ENCODE data around the gene CDK5R2. TPM values are rescaled to one million over a fixed set of nuclear protein-coding genes. Genes with fewer than 3 reads are reported as not detected.
A peak's percentile ranks its signal among the peaks of the same experiment; 100 is the strongest.

Gene CDK5R2
- total and polyA plus RNA-seq, 2 of the 13 experiments (the other 11 are each of a cell fraction or from before 2014, with no cell fraction given) = not detected

DNA sequence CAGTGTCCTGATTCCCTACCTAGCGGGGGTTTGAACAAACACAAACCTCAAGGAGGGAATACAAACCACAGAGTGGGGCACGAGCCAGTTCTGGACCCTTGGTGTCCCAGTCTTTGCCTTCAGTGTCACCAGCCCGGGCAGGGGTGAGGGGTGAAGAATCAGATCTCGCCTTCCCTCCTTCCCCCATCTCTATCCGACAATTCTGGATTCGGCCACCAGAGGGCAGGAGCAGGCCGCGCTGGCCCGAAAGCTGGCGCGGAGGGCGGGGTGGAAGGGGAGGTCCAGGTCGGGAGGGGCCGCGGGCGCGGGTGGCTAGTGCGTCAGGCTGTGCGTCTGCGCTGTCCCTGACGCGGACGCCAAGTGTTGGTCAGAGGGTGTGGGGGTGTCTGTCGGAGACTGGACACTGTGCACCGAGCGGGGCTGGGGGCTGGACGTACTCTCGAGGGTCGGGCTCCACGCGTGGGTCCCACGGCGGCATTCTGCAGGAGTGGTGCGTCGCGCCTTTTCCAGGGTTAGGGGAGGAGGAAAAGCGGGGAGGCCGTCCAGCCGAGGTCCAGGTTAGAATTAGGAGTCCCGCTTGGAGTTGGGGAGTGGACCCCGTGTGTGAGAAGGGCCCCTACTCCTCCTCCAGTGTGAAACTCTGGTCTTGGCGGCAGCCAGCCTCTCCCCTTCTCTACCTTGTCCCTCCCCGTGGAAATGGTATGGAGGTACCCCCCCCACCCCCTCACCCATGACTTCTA is 36.7 kb downstream of the CDK5R2 start (continued):
- TF ChIP-seq RXRA (CRISPR knock-in tag; IDR thresholded peaks at IDR 0.05) = peak; percentile 51
- TF ChIP-seq ZFP37 (CRISPR knock-in tag; IDR thresholded peaks at IDR 0.05; ENCODE audit: borderline replicate concordance) = no peak
- TF ChIP-seq ELF3 (CRISPR knock-in tag; IDR thresholded peaks at IDR 0.05) = 0 out of 2 replicates have a peak, but pooled peaks have one; percentile 36
- no peak for TF ChIP-seq YEATS4 (CRISPR knock-in tag; IDR thresholded peaks at IDR 0.05; ENCODE audit: borderline replicate concordance)
- TF ChIP-seq AGO1 (IDR thresholded peaks at IDR 0.05; ENCODE audit: low read depth, low read length, poor library complexity, severe bottlenecking) = peak; percentile 41
- TF ChIP-seq CREB1 (IDR thresholded peaks at IDR 0.05) = 0 out of 2 replicates have a peak, but pooled peaks have one; percentile 23
- TF ChIP-seq CREB1 (CRISPR knock-in tag; IDR thresholded peaks at IDR 0.05) = no peak

DNA sequence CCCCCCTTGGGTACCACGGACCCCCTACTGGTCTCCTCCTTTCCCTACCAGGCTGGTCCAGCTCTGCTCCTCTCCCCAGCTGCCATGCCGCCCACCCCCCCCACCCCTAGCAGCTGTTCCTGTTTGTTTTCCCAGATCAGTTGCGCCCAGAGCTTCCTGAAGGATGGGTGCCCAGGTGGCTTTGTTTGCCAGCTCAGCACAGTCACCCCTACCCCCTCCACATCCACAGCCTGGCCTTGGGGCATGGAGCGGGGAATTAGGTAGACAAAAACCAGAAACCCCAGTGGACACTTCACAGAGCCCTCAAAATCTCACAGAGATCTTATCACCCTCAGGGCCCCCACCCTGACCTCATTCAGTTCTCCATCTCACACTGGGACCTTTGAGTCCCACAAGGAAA is 37.5 kb downstream of the CDK5R2 start:
- H3K27ac ChIP-seq (ENCODE audit: extremely low read length, insufficient read depth, low read length) = no peak overlapping the region
- in situ Hi-C loops (cut with HindIII; ENCODE audit: extremely low pct_ligation_motif_present, low pct_unique_long_range_greater_than_20kb) = no loop called here
- peaks cover 29% of the 10 kb centered on the region for H3K4me1 ChIP-seq (ENCODE audit: insufficient read depth, low read length)
- no peaks in the 10 kb centered on the region for H3K36me3 ChIP-seq (replicated peaks in 1 of 2; ENCODE audit: control insufficient read depth in 1 of 2, insufficient read depth in 2 of 2, low read length in 2 of 2)
- no peaks in the 10 kb centered on the region for H3K9me3 ChIP-seq (ENCODE audit: low read length)
- H4K20me1 ChIP-seq (ENCODE audit: insufficient read depth, low read length) = peaks cover 47% of the 10 kb centered on the region; the same call in 1 of the 2 replicates
- no peaks in the 10 kb centered on the region for H3K79me2 ChIP-seq (ENCODE audit: insufficient read depth, low read length)
- no TSS peak for BruUV-seq (replicated peaks)
- FAIRE-seq = no peak
- ATAC-seq = no peak
- no peak for DNase-seq (ENCODE audit: low spot score)
- intact Hi-C loops (cut with micrococcal nuclease; ENCODE audit: unreplicated experiment) = loop anchor here (1.0 kb wide), 1 partner anchor 62 kb away; no protein-coding TSS in a partner anchor
- no peak overlapping the region for H2AFZ ChIP-seq (ENCODE audit: low read length)
- peaks cover 49 to 96% of the 10 kb centered on the region in 2 experiments for H3K27me3 ChIP-seq (ENCODE audit: control insufficient read depth in 1 of 2, insufficient read depth in 2 of 2, low read length in 2 of 2)
- no peak overlapping the region for H3K9ac ChIP-seq (ENCODE audit: insufficient read depth, low read depth, low read length)
- no peak overlapping the region for H3K4me3 ChIP-seq (replicated peaks in 1 of 3; ENCODE audit: insufficient read depth in 1 of 3, low read depth in 2 of 3, low read length in 3 of 3)
- H3K4me2 ChIP-seq (ENCODE audit: low read depth, low read length) = no peak overlapping the region
- TF ChIP-seq, protein P1, sequence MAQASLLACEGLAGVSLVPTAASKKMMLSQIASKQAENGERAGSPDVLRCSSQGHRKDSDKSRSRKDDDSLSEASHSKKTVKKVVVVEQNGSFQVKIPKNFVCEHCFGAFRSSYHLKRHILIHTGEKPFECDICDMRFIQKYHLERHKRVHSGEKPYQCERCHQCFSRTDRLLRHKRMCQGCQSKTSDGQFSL (CRISPR knock-in tag; IDR thresholded peaks at IDR 0.05) = no peak
- TF ChIP-seq RFX3 (CRISPR knock-in tag; IDR thresholded peaks at IDR 0.05) (no peak), ATF7 (IDR thresholded peaks at IDR 0.05) (no peak), ATF7 (CRISPR knock-in tag; IDR thresholded peaks at IDR 0.05) (no peak), PLRG1 (conservative IDR thresholded peaks at IDR 0.05) (no peak), PCBP2 (optimal IDR thresholded peaks at IDR 0.05; ENCODE audit: low read depth, low read length, poor library complexity, severe bottlenecking) (no peak), JUND (CRISPR knock-in tag; IDR thresholded peaks at IDR 0.05) (no peak)
- TF ChIP-seq, protein P2, sequence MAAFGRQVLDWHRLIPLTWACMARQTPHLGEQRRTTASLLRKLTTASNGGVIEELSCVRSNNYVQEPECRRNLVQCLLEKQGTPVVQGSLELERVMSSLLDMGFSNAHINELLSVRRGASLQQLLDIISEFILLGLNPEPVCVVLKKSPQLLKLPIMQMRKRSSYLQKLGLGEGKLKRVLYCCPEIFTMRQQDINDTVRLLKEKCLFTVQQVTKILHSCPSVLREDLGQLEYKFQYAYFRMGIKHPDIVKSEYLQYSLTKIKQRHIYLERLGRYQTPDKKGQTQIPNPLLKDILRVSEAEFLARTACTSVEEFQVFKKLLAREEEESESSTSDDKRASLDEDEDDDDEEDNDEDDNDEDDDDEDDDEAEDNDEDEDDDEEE (CRISPR knock-in tag; IDR thresholded peaks at IDR 0.05) = no peak
- CTCF ChIA-PET (ENCODE audit: low intra/inter-chr PET ratio, low total read pairs) = no interaction called here
- 14% methylated on average over 3 of the region's 4 CpGs for WGBS (ENCODE audit: low lambda C conversion rate)
- POLR2A ChIA-PET = no interaction called here
